GM21825 (cell line): ENCODE data around the gene WDR48.

Experiments used
- ATAC-seq: cut with Tn5 transposase; IDR thresholded peaks from one replicate; pipeline ENCODE4 v1.9.1; 2021; ENCODE audit warnings: mild to moderate bottlenecking, moderate library complexity; ENCODE audit not compliant: unreplicated experiment

WDR48 gene

GRCh38 chr3:39137991-39138803, 86.4 kb downstream of the WDR48 start:
- no peak for ATAC-seq

GRCh38 chr3:39138804-39139415, 87.1 kb downstream of the WDR48 start:
- no peak for ATAC-seq

GRCh38 chr3:39139442-39139841, 87.6 kb downstream of the WDR48 start:
- no peak for ATAC-seq

GRCh38 chr3:39140341-39140971, 88.6 kb downstream of the WDR48 start:
- ATAC-seq: no peak

- ATAC-seq: no peak
These were observed 89.6 kb downstream of the WDR48 start for GRCh38 chr3:39141171-39141995.

- no peak for ATAC-seq
These were observed 90.3 kb downstream of the WDR48 start for GRCh38 chr3:39142067-39142466.

GRCh38 chr3:39143051-39143885, 91.5 kb downstream of the WDR48 start:
- ATAC-seq: no peak

- ATAC-seq: no peak
These were observed 92.4 kb downstream of the WDR48 start for GRCh38 chr3:39144095-39144747.

- no peak for ATAC-seq
These were observed 93.0 kb downstream of the WDR48 start for GRCh38 chr3:39144748-39145380.

GRCh38 chr3:39146083-39146501, 94.3 kb downstream of the WDR48 start:
- no peak for ATAC-seq
